ENCODE data around the gene GLCE.

The GLCE gene

DNA sequence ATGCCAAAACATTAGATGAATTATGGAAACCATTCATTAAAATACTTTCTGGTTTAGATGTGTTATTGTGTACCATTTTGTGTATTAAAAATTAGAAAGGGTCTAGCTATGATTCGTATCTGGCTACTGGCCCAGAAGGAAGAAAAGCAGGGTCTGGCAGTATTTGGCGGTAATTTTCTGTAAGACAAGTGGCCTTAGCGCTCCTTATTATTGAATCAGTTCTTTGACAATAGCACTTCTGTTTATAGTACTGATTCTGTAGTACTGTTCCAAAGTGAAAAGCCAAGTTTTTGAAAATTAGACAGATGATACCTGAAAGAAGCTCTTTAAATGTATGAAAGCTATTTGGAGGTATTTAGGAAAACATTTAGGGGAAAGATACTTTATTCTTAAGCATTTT is 10.2 kb downstream of the GLCE start:
- no peaks in the 10 kb centered on the region for H3K9me3 Mint-ChIP-seq
- peaks cover 1% of the 10 kb centered on the region for H3K4me1 Mint-ChIP-seq
- DNase-seq = no peak
- peaks cover 3% of the 10 kb centered on the region for H3K36me3 Mint-ChIP-seq (ENCODE audit: low read depth)
- no peak overlapping the region for H3K4me3 Mint-ChIP-seq
- H3K27ac Mint-ChIP-seq = no peak overlapping the region
- TF ChIP-seq, protein P1, sequence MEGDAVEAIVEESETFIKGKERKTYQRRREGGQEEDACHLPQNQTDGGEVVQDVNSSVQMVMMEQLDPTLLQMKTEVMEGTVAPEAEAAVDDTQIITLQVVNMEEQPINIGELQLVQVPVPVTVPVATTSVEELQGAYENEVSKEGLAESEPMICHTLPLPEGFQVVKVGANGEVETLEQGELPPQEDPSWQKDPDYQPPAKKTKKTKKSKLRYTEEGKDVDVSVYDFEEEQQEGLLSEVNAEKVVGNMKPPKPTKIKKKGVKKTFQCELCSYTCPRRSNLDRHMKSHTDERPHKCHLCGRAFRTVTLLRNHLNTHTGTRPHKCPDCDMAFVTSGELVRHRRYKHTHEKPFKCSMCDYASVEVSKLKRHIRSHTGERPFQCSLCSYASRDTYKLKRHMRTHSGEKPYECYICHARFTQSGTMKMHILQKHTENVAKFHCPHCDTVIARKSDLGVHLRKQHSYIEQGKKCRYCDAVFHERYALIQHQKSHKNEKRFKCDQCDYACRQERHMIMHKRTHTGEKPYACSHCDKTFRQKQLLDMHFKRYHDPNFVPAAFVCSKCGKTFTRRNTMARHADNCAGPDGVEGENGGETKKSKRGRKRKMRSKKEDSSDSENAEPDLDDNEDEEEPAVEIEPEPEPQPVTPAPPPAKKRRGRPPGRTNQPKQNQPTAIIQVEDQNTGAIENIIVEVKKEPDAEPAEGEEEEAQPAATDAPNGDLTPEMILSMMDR (IDR thresholded peaks at IDR 0.05) = no peak
- H3K27me3 Mint-ChIP-seq (ENCODE audit: low read depth, poor library complexity) = no peaks in the 10 kb centered on the region

DNA sequence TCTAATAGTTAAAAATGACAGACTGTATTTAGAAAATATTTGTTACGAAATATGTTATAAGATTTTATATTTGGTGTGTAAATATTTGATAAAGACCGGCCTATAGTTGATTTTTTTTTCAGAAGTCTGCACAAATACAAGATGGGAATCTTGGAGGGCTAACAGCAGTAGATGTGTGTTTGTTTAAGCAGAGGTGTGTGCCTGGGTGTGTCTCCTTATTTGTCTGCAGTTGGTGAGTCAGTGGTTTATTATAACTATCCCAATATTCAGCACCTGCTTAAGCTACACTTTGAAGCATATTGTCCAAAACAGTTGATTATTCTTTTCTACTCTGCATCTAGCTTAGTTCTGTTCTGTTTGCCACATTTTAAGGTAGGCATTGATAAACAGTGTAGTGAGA is 12.4 kb downstream of the GLCE start:
- Mint-ChIP-seq H3K4me1 (no peaks in the 10 kb centered on the region), H3K9me3 (no peaks in the 10 kb centered on the region), H3K27ac (no peak overlapping the region), H3K4me3 (no peak overlapping the region), H3K27me3 (ENCODE audit: low read depth, poor library complexity) (no peaks in the 10 kb centered on the region), H3K36me3 (ENCODE audit: low read depth) (peaks cover 3% of the 10 kb centered on the region)
- no peak for DNase-seq
- TF ChIP-seq, protein P1 (IDR thresholded peaks at IDR 0.05) = no peak

DNA sequence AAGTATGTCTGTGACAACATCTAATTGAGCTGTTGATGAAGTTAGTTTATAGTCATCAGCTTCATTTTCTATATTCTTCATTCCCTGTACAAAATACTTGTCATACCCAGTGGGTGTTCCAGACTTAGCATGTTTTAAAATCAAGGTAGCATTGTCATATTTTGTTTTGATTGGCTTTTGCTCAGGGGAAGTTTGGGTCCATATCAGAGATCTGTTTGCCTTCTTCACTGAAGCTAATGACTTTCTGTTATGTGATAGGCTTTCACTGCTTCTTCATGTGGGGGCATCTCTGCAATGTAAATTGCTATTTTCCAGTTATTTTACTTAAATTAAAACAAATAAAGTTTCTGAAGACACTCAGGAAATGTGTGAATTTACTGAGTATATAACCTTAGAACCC is 15.1 kb downstream of the GLCE start:
- Mint-ChIP-seq H3K9me3 (no peaks in the 10 kb centered on the region), H3K4me3 (no peak overlapping the region), H3K27me3 (ENCODE audit: low read depth, poor library complexity) (no peaks in the 10 kb centered on the region), H3K4me1 (no peaks in the 10 kb centered on the region), H3K36me3 (ENCODE audit: low read depth) (no peaks in the 10 kb centered on the region), H3K27ac (no peak overlapping the region)
- TF ChIP-seq, protein P1 (IDR thresholded peaks at IDR 0.05) = no peak
- DNase-seq = no peak

DNA sequence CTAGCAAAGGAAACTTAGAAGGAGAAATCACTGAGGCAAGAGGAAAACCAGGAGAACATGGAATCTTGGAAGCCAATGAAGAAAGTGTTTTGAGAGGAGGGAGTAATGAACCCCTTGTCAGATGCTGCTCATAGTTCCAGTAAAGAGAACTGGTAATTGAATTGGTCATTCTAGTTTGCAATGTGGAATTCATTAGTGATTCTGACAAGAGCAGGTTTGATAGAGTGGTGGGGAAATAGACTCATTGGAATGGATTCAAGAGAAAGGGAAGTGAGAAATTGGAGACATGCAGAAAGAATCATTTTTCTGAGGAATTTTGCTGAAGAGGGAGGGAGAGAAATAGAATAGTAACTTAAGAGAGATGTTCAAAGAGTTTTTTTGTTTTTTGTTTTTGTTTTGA is 21.0 kb downstream of the GLCE start:
- Mint-ChIP-seq H3K4me3 (no peak overlapping the region), H3K36me3 (ENCODE audit: low read depth) (no peaks in the 10 kb centered on the region), H3K27ac (no peak overlapping the region), H3K9me3 (no peaks in the 10 kb centered on the region), H3K4me1 (no peaks in the 10 kb centered on the region), H3K27me3 (ENCODE audit: low read depth, poor library complexity) (peaks cover 3% of the 10 kb centered on the region)
- DNase-seq = no peak
- TF ChIP-seq, protein P1 (IDR thresholded peaks at IDR 0.05) = no peak

DNA sequence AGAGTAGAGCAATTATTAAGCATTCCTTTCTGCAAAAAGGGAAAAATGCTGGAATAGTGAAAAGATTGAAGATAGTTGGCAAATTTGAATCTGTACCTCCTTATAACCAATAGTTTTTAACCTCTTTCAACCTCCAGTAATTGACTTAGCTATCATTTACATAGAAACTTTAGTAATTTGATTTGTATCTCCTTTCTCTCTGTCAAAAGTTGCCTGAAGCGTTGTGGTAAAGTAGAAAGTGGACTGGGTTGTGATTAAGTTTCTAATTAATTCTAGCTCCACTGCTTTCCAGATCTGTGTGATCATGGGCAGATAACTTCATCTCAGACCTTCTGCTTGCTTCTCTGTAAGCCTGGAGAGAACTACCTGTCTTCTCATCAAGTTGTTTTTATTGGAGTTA is 24.8 kb downstream of the GLCE start:
- peaks cover 20% of the 10 kb centered on the region for H3K36me3 Mint-ChIP-seq (ENCODE audit: low read depth)
- H3K27ac Mint-ChIP-seq = no peak overlapping the region
- peaks cover 3% of the 10 kb centered on the region for H3K27me3 Mint-ChIP-seq (ENCODE audit: low read depth, poor library complexity)
- no peak overlapping the region for H3K4me3 Mint-ChIP-seq
- TF ChIP-seq, protein P1 (IDR thresholded peaks at IDR 0.05) = no peak
- peaks cover 19% of the 10 kb centered on the region for H3K9me3 Mint-ChIP-seq
- no peak for DNase-seq
- H3K4me1 Mint-ChIP-seq = no peaks in the 10 kb centered on the region

DNA sequence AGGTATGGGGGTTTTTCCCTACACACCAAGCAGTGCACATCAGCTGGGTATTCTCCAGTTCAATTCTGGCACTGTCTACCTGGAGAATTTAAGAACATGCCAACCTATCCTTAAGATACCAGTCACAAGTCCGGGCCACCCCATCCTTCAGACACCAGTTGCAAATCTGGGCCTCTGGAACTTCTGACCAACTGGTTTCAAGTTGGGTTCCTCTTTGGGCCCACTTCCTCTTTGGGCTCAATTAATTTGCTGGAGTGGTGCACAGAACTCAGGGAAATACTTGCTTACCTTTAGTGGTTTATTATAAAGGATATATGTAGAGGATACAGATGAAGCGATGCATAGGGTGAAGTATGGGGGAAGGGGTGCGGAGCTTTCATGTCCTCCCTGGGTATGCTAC is 25.3 kb downstream of the GLCE start:
- Mint-ChIP-seq H3K9me3 (peaks cover 23% of the 10 kb centered on the region), H3K27ac (no peak overlapping the region), H3K4me3 (no peak overlapping the region), H3K4me1 (no peaks in the 10 kb centered on the region), H3K27me3 (ENCODE audit: low read depth, poor library complexity) (peaks cover 3% of the 10 kb centered on the region), H3K36me3 (ENCODE audit: low read depth) (peaks cover 25% of the 10 kb centered on the region)
- TF ChIP-seq, protein P1 (IDR thresholded peaks at IDR 0.05) = no peak
- DNase-seq = no peak
